DOHH2 (cell line): ENCODE results near the gene PLEKHM3.

ENCODE experiments used
- H3F3A ChIP-seq: fragments of 200-600 bp; sonication (generic), shearing (Covaris generic); 2 replicates; pipeline ENCODE4 v1.6.0; 2016; ENCODE audit warnings: antibody characterized with exemption, mild to moderate bottlenecking; ENCODE audit not compliant: control insufficient read depth, insufficient read depth
- H3K27ac ChIP-seq: fragments of 200-600 bp; sonication (generic); 2 replicates; pipeline ENCODE4 v1.5.1; 2014; ENCODE audit warnings: low read depth, mild to moderate bottlenecking, low read length, moderate library complexity
- H3K27me3 ChIP-seq: fragments of 200-600 bp; sonication (generic); 2 replicates; pipeline ENCODE4 v1.6.1; 2014; ENCODE audit warnings: mild to moderate bottlenecking, low read length, mixed read lengths; ENCODE audit not compliant: control insufficient read depth
- H3K36me3 ChIP-seq: fragments of 200-600 bp; sonication (generic); 2 replicates; pipeline ENCODE4 v1.6.1; 2014; ENCODE audit warnings: mild to moderate bottlenecking, low read length, moderate library complexity, mixed read lengths; ENCODE audit not compliant: control insufficient read depth
- H3K4me1 ChIP-seq: fragments of 200-600 bp; sonication (generic); 2 replicates; pipeline ENCODE4 v1.6.1; 2014; ENCODE audit warnings: mild to moderate bottlenecking, low read length, mixed read lengths; ENCODE audit not compliant: control insufficient read depth
- H3K4me2 ChIP-seq: fragments of 200-600 bp; sonication (generic); 2 replicates; pipeline ENCODE4 v1.6.0; 2014; ENCODE audit warnings: mild to moderate bottlenecking, low read length, moderate library complexity
- H3K4me3 ChIP-seq: fragments of 200-600 bp; sonication (generic); 2 replicates; pipeline ENCODE4 v1.5.1; 2014; ENCODE audit warnings: mild to moderate bottlenecking, low read length, mixed read lengths
- H3K79me2 ChIP-seq: fragments of 200-600 bp; sonication (generic); 2 replicates; pipeline ENCODE4 v1.6.1; 2014; ENCODE audit warnings: mild to moderate bottlenecking, low read length, mixed read lengths; ENCODE audit not compliant: control insufficient read depth
- H3K9me2 ChIP-seq: fragments of 200-600 bp; sonication (generic); replicated peaks from 2 replicates; pipeline ENCODE4 v1.6.1; 2014; ENCODE audit warnings: mild to moderate bottlenecking, low read length, mixed read lengths; ENCODE audit not compliant: control insufficient read depth
- H3K9me3 ChIP-seq: fragments of 200-600 bp; sonication (generic); 2 replicates; pipeline ENCODE4 v1.6.1; 2014; ENCODE audit warnings: antibody characterized with exemption, low read length, mixed read lengths; ENCODE audit not compliant: control insufficient read depth, insufficient read depth
- H4K20me1 ChIP-seq: fragments of 200-600 bp; sonication (generic); 2 replicates; pipeline ENCODE4 v1.6.0; 2014; ENCODE audit warnings: low read depth, mild to moderate bottlenecking, antibody characterized with exemption, low read length, moderate library complexity; ENCODE audit not compliant: control insufficient read depth, insufficient read depth
- EZH2phosphoT487 ChIP-seq: fragments of 200-600 bp; sonication (generic); IDR thresholded peaks from 2 replicates; pipeline ENCODE4 v1.6.1; 2017; ENCODE audit warnings: borderline replicate concordance, mild to moderate bottlenecking, antibody characterized with exemption, low read length, moderate library complexity, mixed read lengths
- TF ChIP-seq, protein P1 (sequence below): fragments of 200-600 bp; sonication (generic); IDR thresholded peaks from one replicate; pipeline ENCODE4 v1.5.1; 2014; ENCODE audit warnings: antibody characterized with exemption, mild to moderate bottlenecking, low read depth, low read length; ENCODE audit not compliant: poor library complexity, severe bottlenecking

The PLEKHM3 gene

GRCh38 chr2:207876842-207877535 lies 148.3 kb downstream of the PLEKHM3 start:
- no peaks in the 10 kb centered on the region for H3K4me1 ChIP-seq
- no peak for TF ChIP-seq EZH2phosphoT487
- TF ChIP-seq, protein P1, sequence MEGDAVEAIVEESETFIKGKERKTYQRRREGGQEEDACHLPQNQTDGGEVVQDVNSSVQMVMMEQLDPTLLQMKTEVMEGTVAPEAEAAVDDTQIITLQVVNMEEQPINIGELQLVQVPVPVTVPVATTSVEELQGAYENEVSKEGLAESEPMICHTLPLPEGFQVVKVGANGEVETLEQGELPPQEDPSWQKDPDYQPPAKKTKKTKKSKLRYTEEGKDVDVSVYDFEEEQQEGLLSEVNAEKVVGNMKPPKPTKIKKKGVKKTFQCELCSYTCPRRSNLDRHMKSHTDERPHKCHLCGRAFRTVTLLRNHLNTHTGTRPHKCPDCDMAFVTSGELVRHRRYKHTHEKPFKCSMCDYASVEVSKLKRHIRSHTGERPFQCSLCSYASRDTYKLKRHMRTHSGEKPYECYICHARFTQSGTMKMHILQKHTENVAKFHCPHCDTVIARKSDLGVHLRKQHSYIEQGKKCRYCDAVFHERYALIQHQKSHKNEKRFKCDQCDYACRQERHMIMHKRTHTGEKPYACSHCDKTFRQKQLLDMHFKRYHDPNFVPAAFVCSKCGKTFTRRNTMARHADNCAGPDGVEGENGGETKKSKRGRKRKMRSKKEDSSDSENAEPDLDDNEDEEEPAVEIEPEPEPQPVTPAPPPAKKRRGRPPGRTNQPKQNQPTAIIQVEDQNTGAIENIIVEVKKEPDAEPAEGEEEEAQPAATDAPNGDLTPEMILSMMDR = no peak

GRCh38 chr2:207875473-207876212 lies 149.7 kb downstream of the PLEKHM3 start:
- Histone ChIP-seq H4K20me1 (no peaks in the 10 kb centered on the region), H3K27me3 (no peaks in the 10 kb centered on the region), H3K79me2 (no peaks in the 10 kb centered on the region), H3K9me3 (no peaks in the 10 kb centered on the region), H3K4me3 (no peak overlapping the region), H3K27ac (no peak overlapping the region), H3K36me3 (no peaks in the 10 kb centered on the region), H3K4me2 (no peak overlapping the region), H3K9me2 (no peaks in the 10 kb centered on the region), H3F3A (no peaks in the 10 kb centered on the region), H3K4me1 (no peaks in the 10 kb centered on the region)
- TF ChIP-seq, protein P1 = no peak
- no peak for TF ChIP-seq EZH2phosphoT487

More at GRCh38 chr2:207876842-207877535, 148.3 kb downstream of the PLEKHM3 start:
- no peaks in the 10 kb centered on the region for H3K27me3 ChIP-seq
- no peaks in the 10 kb centered on the region for H3K9me2 ChIP-seq
- no peaks in the 10 kb centered on the region for H3K9me3 ChIP-seq
- H3K27ac ChIP-seq = no peak overlapping the region
- no peak overlapping the region for H3K4me3 ChIP-seq
- H3K36me3 ChIP-seq = no peaks in the 10 kb centered on the region
- H4K20me1 ChIP-seq = no peaks in the 10 kb centered on the region
- no peaks in the 10 kb centered on the region for H3F3A ChIP-seq
- no peak overlapping the region for H3K4me2 ChIP-seq
- no peaks in the 10 kb centered on the region for H3K79me2 ChIP-seq

DNA sequence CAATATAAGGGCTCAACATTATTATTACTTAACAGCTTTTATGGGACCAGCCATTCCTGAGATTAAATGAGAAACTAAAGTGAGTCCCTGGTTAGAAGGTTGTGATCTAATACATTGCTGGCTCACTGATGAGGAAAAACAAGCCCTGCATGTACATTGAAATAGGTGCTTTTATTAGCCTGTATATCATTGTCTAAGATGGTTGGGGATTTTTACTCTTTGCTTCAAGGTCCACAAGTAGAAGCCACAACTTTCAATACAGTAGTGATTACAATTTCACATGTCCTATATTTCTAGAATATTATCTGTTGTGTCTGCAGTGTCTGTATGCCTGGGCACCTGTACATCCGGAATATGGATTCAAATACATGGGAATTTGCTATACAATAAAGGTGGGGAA lies 151.5 kb downstream of the PLEKHM3 start:
- Histone ChIP-seq H3F3A (no peaks in the 10 kb centered on the region), H3K36me3 (no peaks in the 10 kb centered on the region), H3K9me3 (no peaks in the 10 kb centered on the region), H3K4me2 (no peak overlapping the region), H3K27me3 (no peaks in the 10 kb centered on the region), H3K9me2 (no peaks in the 10 kb centered on the region), H3K4me1 (no peaks in the 10 kb centered on the region), H3K27ac (no peak overlapping the region), H4K20me1 (no peaks in the 10 kb centered on the region), H3K79me2 (no peaks in the 10 kb centered on the region), H3K4me3 (no peak overlapping the region)
- TF ChIP-seq, protein P1 = no peak
- no peak for TF ChIP-seq EZH2phosphoT487
